ENCODE results near the gene APOB. TPM values are rescaled to one million over a fixed set of nuclear protein-coding genes. Genes with fewer than 3 reads are reported as not detected.
A peak's percentile ranks its signal among the peaks of the same experiment; 100 is the strongest.
"Not testable (repeated sequence)": the region's sequence is repeated elsewhere in the genome, so short reads cannot be mapped to it uniquely, and the experiment has no call there.

APOB gene
- total and polyA plus RNA-seq, 2 of the 13 experiments (the other 11 are each of a cell fraction or from before 2014, with no cell fraction given), result 1,569 to 2,515 TPM

DNA sequence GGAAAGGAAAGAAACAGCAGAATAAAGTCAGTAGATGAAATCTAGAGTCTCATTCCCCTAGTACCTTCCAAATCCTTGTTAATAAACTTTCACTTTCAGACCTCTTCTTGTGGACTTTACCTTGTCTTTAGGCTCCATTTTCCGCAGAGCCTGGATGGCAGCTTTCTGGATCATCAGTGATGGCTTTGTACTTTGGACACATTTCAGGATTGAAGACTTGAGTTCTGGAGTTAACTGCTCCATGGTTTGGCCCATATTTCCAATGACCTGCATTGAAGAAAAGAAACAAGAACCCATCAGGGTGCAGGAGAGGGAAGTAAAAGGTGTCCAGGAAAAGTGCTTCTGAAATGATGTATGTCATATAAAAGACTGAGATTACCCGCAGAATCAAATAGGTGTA is 14.4 kb downstream of the APOB start (continued):
- TF ChIP-seq, protein P1, sequence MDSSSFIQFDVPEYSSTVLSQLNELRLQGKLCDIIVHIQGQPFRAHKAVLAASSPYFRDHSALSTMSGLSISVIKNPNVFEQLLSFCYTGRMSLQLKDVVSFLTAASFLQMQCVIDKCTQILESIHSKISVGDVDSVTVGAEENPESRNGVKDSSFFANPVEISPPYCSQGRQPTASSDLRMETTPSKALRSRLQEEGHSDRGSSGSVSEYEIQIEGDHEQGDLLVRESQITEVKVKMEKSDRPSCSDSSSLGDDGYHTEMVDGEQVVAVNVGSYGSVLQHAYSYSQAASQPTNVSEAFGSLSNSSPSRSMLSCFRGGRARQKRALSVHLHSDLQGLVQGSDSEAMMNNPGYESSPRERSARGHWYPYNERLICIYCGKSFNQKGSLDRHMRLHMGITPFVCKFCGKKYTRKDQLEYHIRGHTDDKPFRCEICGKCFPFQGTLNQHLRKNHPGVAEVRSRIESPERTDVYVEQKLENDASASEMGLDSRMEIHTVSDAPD (CRISPR knock-in tag; IDR thresholded peaks at IDR 0.05), result 0 out of 2 replicates have a peak, but pooled peaks have one; percentile 46
- TF ChIP-seq ONECUT2 (CRISPR knock-in tag; IDR thresholded peaks at IDR 0.05) (no peak), TOPORS (CRISPR knock-in tag; IDR thresholded peaks at IDR 0.05) (0 out of 2 replicates have a peak, but pooled peaks have one; percentile 45)

DNA sequence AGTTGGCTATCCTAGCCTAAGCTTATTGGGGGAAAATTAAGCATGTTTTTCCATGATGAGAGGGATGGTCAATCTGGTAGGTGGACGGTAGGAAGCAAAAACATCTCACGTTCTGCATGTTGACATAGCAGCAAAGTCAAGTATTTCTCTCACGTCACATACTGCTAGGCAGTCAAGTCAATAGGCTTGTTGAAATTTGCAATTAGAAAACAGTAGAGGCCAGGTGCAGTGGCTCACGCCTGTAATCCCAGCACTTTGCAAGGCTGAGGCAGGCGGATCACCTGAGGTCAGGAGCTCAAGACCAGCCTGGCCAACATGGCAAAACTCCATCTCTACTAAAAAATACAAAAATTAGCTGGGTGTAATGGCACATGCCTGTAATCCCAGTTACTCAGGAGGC is 14.9 kb downstream of the APOB start:
- CTCF ChIA-PET (ENCODE audit: low intra/inter-chr PET ratio, low total read pairs); DNase-seq (ENCODE audit: low spot score); H3K9ac ChIP-seq (ENCODE audit: insufficient read depth, low read depth, low read length); H3K9me3 ChIP-seq (ENCODE audit: low read length); FAIRE-seq; H3K27ac ChIP-seq (ENCODE audit: extremely low read length, insufficient read depth, low read length); ATAC-seq; H2AFZ ChIP-seq (ENCODE audit: low read length); H3K27me3 ChIP-seq (ENCODE audit: control insufficient read depth in 1 of 2, insufficient read depth in 2 of 2, low read length in 2 of 2); intact Hi-C loops (cut with micrococcal nuclease; ENCODE audit: unreplicated experiment); in situ Hi-C loops (cut with HindIII; ENCODE audit: extremely low pct_ligation_motif_present, low pct_unique_long_range_greater_than_20kb); H3K4me3 ChIP-seq (replicated peaks in 1 of 3; ENCODE audit: insufficient read depth in 1 of 3, low read depth in 2 of 3, low read length in 3 of 3); BruUV-seq (replicated peaks); TF ChIP-seq FOXA1 (IDR thresholded peaks at IDR 0.05): not testable (repeated sequence)
- peaks cover 92% of the 10 kb centered on the region for H3K4me1 ChIP-seq (ENCODE audit: insufficient read depth, low read length)
- H3K79me2 ChIP-seq (ENCODE audit: insufficient read depth, low read length), result peaks cover 47% of the 10 kb centered on the region
- TF ChIP-seq FOXA1 (CRISPR knock-in tag; IDR thresholded peaks at IDR 0.05) (peak; percentile 67), POLR2G (IDR thresholded peaks at IDR 0.05; ENCODE audit: low read depth, low read length) (0 out of 2 replicates have a peak, but pooled peaks have one; percentile 11), POLR2AphosphoS5 (IDR thresholded peaks at IDR 0.05; ENCODE audit: low read depth, low read length) (0 out of 2 replicates have a peak, but pooled peaks have one; percentile 7), ZNF737 (CRISPR knock-in tag; IDR thresholded peaks at IDR 0.05; ENCODE audit: borderline replicate concordance) (0 out of 2 replicates have a peak, but pooled peaks have one; percentile 62), GLI4 (CRISPR knock-in tag; IDR thresholded peaks at IDR 0.05; ENCODE audit: borderline replicate concordance) (0 out of 2 replicates have a peak, but pooled peaks have one; percentile 35), ZNF350 (CRISPR knock-in tag; IDR thresholded peaks at IDR 0.05; ENCODE audit: borderline replicate concordance, low read depth) (peak; percentile 36; the same call in 1 of the 2 replicates), PHF8 (CRISPR knock-in tag; IDR thresholded peaks at IDR 0.05) (0 out of 2 replicates have a peak, but pooled peaks have one; percentile 25), FOXK1 (CRISPR knock-in tag; IDR thresholded peaks at IDR 0.05; ENCODE audit: borderline replicate concordance, low read depth) (0 out of 2 replicates have a peak, but pooled peaks have one; percentile 3), ZNF44 (CRISPR knock-in tag; IDR thresholded peaks at IDR 0.05) (0 out of 2 replicates have a peak, but pooled peaks have one; percentile 27)
- TF ChIP-seq, protein P2, sequence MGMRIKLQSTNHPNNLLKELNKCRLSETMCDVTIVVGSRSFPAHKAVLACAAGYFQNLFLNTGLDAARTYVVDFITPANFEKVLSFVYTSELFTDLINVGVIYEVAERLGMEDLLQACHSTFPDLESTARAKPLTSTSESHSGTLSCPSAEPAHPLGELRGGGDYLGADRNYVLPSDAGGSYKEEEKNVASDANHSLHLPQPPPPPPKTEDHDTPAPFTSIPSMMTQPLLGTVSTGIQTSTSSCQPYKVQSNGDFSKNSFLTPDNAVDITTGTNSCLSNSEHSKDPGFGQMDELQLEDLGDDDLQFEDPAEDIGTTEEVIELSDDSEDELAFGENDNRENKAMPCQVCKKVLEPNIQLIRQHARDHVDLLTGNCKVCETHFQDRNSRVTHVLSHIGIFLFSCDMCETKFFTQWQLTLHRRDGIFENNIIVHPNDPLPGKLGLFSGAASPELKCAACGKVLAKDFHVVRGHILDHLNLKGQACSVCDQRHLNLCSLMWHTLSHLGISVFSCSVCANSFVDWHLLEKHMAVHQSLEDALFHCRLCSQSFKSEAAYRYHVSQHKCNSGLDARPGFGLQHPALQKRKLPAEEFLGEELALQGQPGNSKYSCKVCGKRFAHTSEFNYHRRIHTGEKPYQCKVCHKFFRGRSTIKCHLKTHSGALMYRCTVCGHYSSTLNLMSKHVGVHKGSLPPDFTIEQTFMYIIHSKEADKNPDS (CRISPR knock-in tag; IDR thresholded peaks at IDR 0.05), result 0 out of 2 replicates have a peak, but pooled peaks have one; percentile 20
- TF ChIP-seq, protein P3, sequence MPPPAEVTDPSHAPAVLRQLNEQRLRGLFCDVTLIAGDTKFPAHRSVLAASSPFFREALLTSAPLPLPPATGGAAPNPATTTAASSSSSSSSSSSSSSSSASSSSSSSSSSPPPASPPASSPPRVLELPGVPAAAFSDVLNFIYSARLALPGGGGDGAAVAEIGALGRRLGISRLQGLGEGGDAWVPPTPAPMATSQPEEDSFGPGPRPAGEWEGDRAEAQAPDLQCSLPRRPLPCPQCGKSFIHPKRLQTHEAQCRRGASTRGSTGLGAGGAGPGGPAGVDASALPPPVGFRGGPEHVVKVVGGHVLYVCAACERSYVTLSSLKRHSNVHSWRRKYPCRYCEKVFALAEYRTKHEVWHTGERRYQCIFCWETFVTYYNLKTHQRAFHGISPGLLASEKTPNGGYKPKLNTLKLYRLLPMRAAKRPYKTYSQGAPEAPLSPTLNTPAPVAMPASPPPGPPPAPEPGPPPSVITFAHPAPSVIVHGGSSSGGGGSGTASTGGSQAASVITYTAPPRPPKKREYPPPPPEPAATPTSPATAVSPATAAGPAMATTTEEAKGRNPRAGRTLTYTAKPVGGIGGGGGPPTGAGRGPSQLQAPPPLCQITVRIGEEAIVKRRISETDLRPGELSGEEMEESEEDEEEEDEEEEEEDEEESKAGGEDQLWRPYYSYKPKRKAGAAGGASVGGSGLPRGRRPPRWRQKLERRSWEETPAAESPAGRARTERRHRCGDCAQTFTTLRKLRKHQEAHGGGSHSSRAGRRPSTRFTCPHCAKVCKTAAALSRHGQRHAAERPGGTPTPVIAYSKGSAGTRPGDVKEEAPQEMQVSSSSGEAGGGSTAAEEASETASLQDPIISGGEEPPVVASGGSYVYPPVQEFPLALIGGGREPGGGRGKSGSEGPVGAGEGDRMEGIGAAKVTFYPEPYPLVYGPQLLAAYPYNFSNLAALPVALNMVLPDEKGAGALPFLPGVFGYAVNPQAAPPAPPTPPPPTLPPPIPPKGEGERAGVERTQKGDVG (CRISPR knock-in tag; IDR thresholded peaks at IDR 0.05; ENCODE audit: borderline replicate concordance), result peak; percentile 58; the same call in 1 of the 2 replicates
- peaks cover 97% of the 10 kb centered on the region for H4K20me1 ChIP-seq (ENCODE audit: insufficient read depth, low read length)
- POLR2A ChIA-PET, result interaction anchor here (2.8 to 8.6 kb wide), 5 partner anchors 9 to 89 kb away, joined by 10 to 124 read pairs (median 15); partner anchors contain the start of gene APOB
- H3K4me2 ChIP-seq (ENCODE audit: low read depth, low read length), result peak overlapping the region; percentile 15; the same call in 1 of the 2 replicates
- peaks cover 63 to 95% of the 10 kb centered on the region in 2 experiments for H3K36me3 ChIP-seq (replicated peaks in 1 of 2; ENCODE audit: control insufficient read depth in 1 of 2, insufficient read depth in 2 of 2, low read length in 2 of 2)
- 85% methylated on average over 5 of the region's 5 CpGs for WGBS (ENCODE audit: low lambda C conversion rate)

Data from HepG2 (cell line).